ENCODE measurements around the gene RPS15.

- TF ChIP-seq CTCF (IDR thresholded peaks at IDR 0.05; ENCODE audit: insufficient read depth, low read depth, low read length) (no peak), EZH2 (IDR thresholded peaks at IDR 0.05; ENCODE audit: insufficient read depth, low read length) (no peak)
These were observed 4.8 kb upstream of the RPS15 start for GRCh38 chr19:1433119-1434039.
